Karpas-422 (cell line): ENCODE data around the gene FRRS1L. TPM values are rescaled to one million over a fixed set of nuclear protein-coding genes. Genes with fewer than 3 reads are reported as not detected.

Source experiments
- DNase-seq: peaks from one replicate; pipeline ENCODE4 v3.0.0-alpha.2; 2015
- H2AFZ ChIP-seq: fragments of 200-600 bp; sonication (generic); 2 replicates; pipeline ENCODE4 v1.6.1; 2014; ENCODE audit warnings: antibody characterized with exemption, low read length, mixed read lengths
- H3K27ac ChIP-seq: fragments of 200-600 bp; sonication (generic); 2 replicates; pipeline ENCODE4 v1.5.1; 2014; ENCODE audit warnings: mild to moderate bottlenecking, low read length, moderate library complexity
- H3K27me3 ChIP-seq: fragments of 200-600 bp; sonication (generic); 2 replicates; pipeline ENCODE4 v1.6.1; 2014; ENCODE audit warnings: low read length, mixed read lengths
- H3K36me3 ChIP-seq: fragments of 200-600 bp; sonication (generic); 2 replicates; pipeline ENCODE4 v1.6.1; 2014; ENCODE audit warnings: low read length, mixed read lengths; ENCODE audit not compliant: insufficient read depth
- H3K4me1 ChIP-seq: fragments of 200-600 bp; sonication (generic); 2 replicates; pipeline ENCODE4 v1.6.1; 2014; ENCODE audit warnings: mild to moderate bottlenecking, low read length, mixed read lengths
- H3K4me2 ChIP-seq: fragments of 200-600 bp; sonication (generic); 2 replicates; pipeline ENCODE4 v1.6.1; 2014; ENCODE audit warnings: low read length, low read depth, mild to moderate bottlenecking; ENCODE audit not compliant: poor library complexity, severe bottlenecking
- H3K4me3 ChIP-seq: fragments of 200-600 bp; sonication (generic); 2 replicates; pipeline ENCODE4 v1.5.1; 2014; ENCODE audit warnings: mild to moderate bottlenecking, antibody characterized with exemption, low read length, mixed read lengths
- H3K79me2 ChIP-seq: fragments of 200-600 bp; sonication (generic); 2 replicates; pipeline ENCODE4 v1.6.1; 2014; ENCODE audit warnings: mild to moderate bottlenecking, low read length, mixed read lengths
- H3K9ac ChIP-seq: fragments of 200-600 bp; sonication (generic); 2 replicates; pipeline ENCODE4 v1.6.0; 2014; ENCODE audit warnings: low read length
- H3K9me2 ChIP-seq: fragments of 200-600 bp; sonication (generic), shearing (Covaris generic); replicated peaks from 2 replicates; pipeline ENCODE4 v1.6.0; 2014; ENCODE audit warnings: mild to moderate bottlenecking, low read length, moderate library complexity; ENCODE audit not compliant: insufficient read depth
- H3K9me3 ChIP-seq: fragments of 300-700, 200-600 bp; sonication (generic); 2 replicates; pipeline ENCODE4 v1.6.1; 2014; ENCODE audit warnings: low read length, mixed read lengths
- H4K20me1 ChIP-seq: fragments of 200-600 bp; sonication (generic); 2 replicates; pipeline ENCODE4 v1.6.1; 2014; ENCODE audit warnings: mild to moderate bottlenecking, antibody characterized with exemption, low read length, low read depth; ENCODE audit not compliant: insufficient read depth
- total RNA-seq: library from RNA; depleted of rRNA; stranded (reverse); fragments of >200 nt; shearing (Covaris generic); gene quantifications from 2 replicates; pipeline ENCODE4 v1.2.3, GENCODE V29; 2014; ENCODE audit warnings: low replicate concordance; rRNA removed

FRRS1L gene
- total RNA-seq = not detected in 2 replicates

GRCh38 chr9:109166771-109167601 is at the start of gene FRRS1L:
FRRS1L (minus strand) TSS chr9:109167249; CDS start chr9:109167138, 111 bp downstream.
- Histone ChIP-seq H3K9ac (no peak within 1 kb of the TSS), H3K36me3 (no peaks in the 10 kb centered on the region), H3K4me2 (no peak within 1 kb of the TSS), H3K27ac (no peak within 1 kb of the TSS), H4K20me1 (no peaks in the 10 kb centered on the region), H3K9me3 (no peaks in the 10 kb centered on the region), H3K4me1 (peaks cover 2% of the 10 kb centered on the region; the same call in 1 of the 2 replicates), H3K9me2 (no peaks in the 10 kb centered on the region), H3K27me3 (no peaks in the 10 kb centered on the region), H3K79me2 (no peaks in the 10 kb centered on the region), H2AFZ (no peak within 1 kb of the TSS), H3K4me3 (no peak within 1 kb of the TSS)
- no peak for DNase-seq

- Histone ChIP-seq H4K20me1 (no peaks in the 10 kb centered on the region), H3K9me3 (no peaks in the 10 kb centered on the region), H3K4me2 (no peak overlapping the region), H3K4me3 (no peak overlapping the region), H3K27ac (no peak overlapping the region), H3K36me3 (no peaks in the 10 kb centered on the region), H3K9ac (no peak overlapping the region), H2AFZ (no peak overlapping the region), H3K9me2 (no peaks in the 10 kb centered on the region), H3K4me1 (no peaks in the 10 kb centered on the region), H3K79me2 (no peaks in the 10 kb centered on the region), H3K27me3 (no peaks in the 10 kb centered on the region)
- DNase-seq = no peak
Measured at GRCh38 chr9:109214414-109214813, 47.4 kb upstream of the FRRS1L start.

- Histone ChIP-seq H3K9me2 (no peaks in the 10 kb centered on the region), H3K79me2 (no peaks in the 10 kb centered on the region), H4K20me1 (no peaks in the 10 kb centered on the region), H3K36me3 (no peaks in the 10 kb centered on the region), H3K4me3 (no peak overlapping the region), H3K27me3 (no peaks in the 10 kb centered on the region), H3K9me3 (no peaks in the 10 kb centered on the region), H3K4me2 (no peak overlapping the region), H3K9ac (no peak overlapping the region), H2AFZ (no peak overlapping the region), H3K4me1 (no peaks in the 10 kb centered on the region), H3K27ac (no peak overlapping the region)
- DNase-seq = no peak
Measured at GRCh38 chr9:109213285-109214121, 46.5 kb upstream of the FRRS1L start.

GRCh38 chr9:109212768-109213167 is 45.7 kb upstream of the FRRS1L start:
- Histone ChIP-seq H3K27me3 (no peaks in the 10 kb centered on the region), H3K9ac (no peak overlapping the region), H3K4me2 (no peak overlapping the region), H3K4me3 (no peak overlapping the region), H3K4me1 (no peaks in the 10 kb centered on the region), H3K9me2 (no peaks in the 10 kb centered on the region), H3K79me2 (no peaks in the 10 kb centered on the region), H4K20me1 (no peaks in the 10 kb centered on the region), H3K9me3 (no peaks in the 10 kb centered on the region), H3K36me3 (no peaks in the 10 kb centered on the region), H2AFZ (no peak overlapping the region), H3K27ac (no peak overlapping the region)
- no peak for DNase-seq

- H2AFZ ChIP-seq = no peak overlapping the region
- no peaks in the 10 kb centered on the region for H3K4me1 ChIP-seq
- no peaks in the 10 kb centered on the region for H3K36me3 ChIP-seq
- no peaks in the 10 kb centered on the region for H4K20me1 ChIP-seq
- no peak overlapping the region for H3K27ac ChIP-seq
- H3K9me3 ChIP-seq = no peaks in the 10 kb centered on the region
- no peaks in the 10 kb centered on the region for H3K9me2 ChIP-seq
- H3K27me3 ChIP-seq = no peaks in the 10 kb centered on the region
- H3K4me3 ChIP-seq = no peak overlapping the region
- no peaks in the 10 kb centered on the region for H3K79me2 ChIP-seq
- H3K4me2 ChIP-seq = no peak overlapping the region
- peak; percentile 66 for DNase-seq
- no peak overlapping the region for H3K9ac ChIP-seq
Measured at GRCh38 chr9:109206670-109207069, 39.6 kb upstream of the FRRS1L start.

GRCh38 chr9:109205526-109205925 is 38.5 kb upstream of the FRRS1L start:
- no peaks in the 10 kb centered on the region for H3K9me3 ChIP-seq
- no peaks in the 10 kb centered on the region for H4K20me1 ChIP-seq
- DNase-seq = no peak
- no peaks in the 10 kb centered on the region for H3K4me1 ChIP-seq
- H3K9ac ChIP-seq = no peak overlapping the region
- H3K4me2 ChIP-seq = no peak overlapping the region
- H3K36me3 ChIP-seq = no peaks in the 10 kb centered on the region
- H3K27ac ChIP-seq = no peak overlapping the region
- no peaks in the 10 kb centered on the region for H3K9me2 ChIP-seq
- H2AFZ ChIP-seq = no peak overlapping the region
- H3K4me3 ChIP-seq = no peak overlapping the region
- H3K79me2 ChIP-seq = no peaks in the 10 kb centered on the region
- no peaks in the 10 kb centered on the region for H3K27me3 ChIP-seq

GRCh38 chr9:109203761-109204360 is 36.8 kb upstream of the FRRS1L start:
- H3K4me3 ChIP-seq = no peak overlapping the region

GRCh38 chr9:109199676-109200075 is 32.6 kb upstream of the FRRS1L start:
- H2AFZ ChIP-seq = no peak overlapping the region
- H3K27ac ChIP-seq = no peak overlapping the region
- no peak overlapping the region for H3K4me2 ChIP-seq
- no peaks in the 10 kb centered on the region for H3K36me3 ChIP-seq
- H3K9me2 ChIP-seq = no peaks in the 10 kb centered on the region
- no peaks in the 10 kb centered on the region for H4K20me1 ChIP-seq
- H3K79me2 ChIP-seq = no peaks in the 10 kb centered on the region
- no peaks in the 10 kb centered on the region for H3K9me3 ChIP-seq
- H3K4me3 ChIP-seq = no peak overlapping the region
- no peak overlapping the region for H3K9ac ChIP-seq
- no peak for DNase-seq
- no peaks in the 10 kb centered on the region for H3K4me1 ChIP-seq
- no peaks in the 10 kb centered on the region for H3K27me3 ChIP-seq

More at GRCh38 chr9:109203761-109204360, 36.8 kb upstream of the FRRS1L start:
- Histone ChIP-seq H3K79me2 (no peaks in the 10 kb centered on the region), H3K9ac (no peak overlapping the region), H3K36me3 (no peaks in the 10 kb centered on the region), H3K9me3 (no peaks in the 10 kb centered on the region), H3K4me1 (no peaks in the 10 kb centered on the region), H3K4me2 (no peak overlapping the region), H4K20me1 (no peaks in the 10 kb centered on the region), H3K27me3 (no peaks in the 10 kb centered on the region), H3K27ac (no peak overlapping the region), H3K9me2 (no peaks in the 10 kb centered on the region), H2AFZ (no peak overlapping the region)
- no peak for DNase-seq
